Effector memory CD4-positive, alpha-beta T cell (primary cell): ENCODE results near the gene CACNA1G.

Experiments
- DNase-seq, 3 donors: peaks; one replicate each; pipeline ENCODE4 v3.0.0-alpha.2; 2020
- H3K27ac ChIP-seq: 2 replicates; pipeline ENCODE4 v1.7.0; 2013; ENCODE audit warnings: mild to moderate bottlenecking, low read length, moderate library complexity; ENCODE audit not compliant: insufficient read depth, poor library complexity, severe bottlenecking
- H3K27me3 ChIP-seq: replicated peaks from 2 replicates; pipeline ENCODE4 v1.7.0; 2013; ENCODE audit warnings: mild to moderate bottlenecking, low read length; ENCODE audit not compliant: insufficient read depth, control insufficient read depth, poor library complexity, severe bottlenecking
- H3K36me3 ChIP-seq: 2 replicates; pipeline ENCODE4 v1.7.0; 2013; ENCODE audit warnings: mild to moderate bottlenecking, low read length, moderate library complexity; ENCODE audit not compliant: control insufficient read depth, insufficient read depth
- H3K4me1 ChIP-seq: 2 replicates; pipeline ENCODE4 v1.7.0; 2013; ENCODE audit warnings: low read length, mild to moderate bottlenecking; ENCODE audit not compliant: control insufficient read depth, insufficient read depth, poor library complexity, severe bottlenecking
- H3K4me3 ChIP-seq: 2 replicates; pipeline ENCODE4 v1.7.0; 2013; ENCODE audit warnings: low read length, low read depth, mild to moderate bottlenecking; ENCODE audit not compliant: insufficient read depth, poor library complexity, severe bottlenecking
- H3K9me3 ChIP-seq: 2 replicates; pipeline ENCODE4 v1.7.0; 2013; ENCODE audit warnings: mild to moderate bottlenecking, low read length, moderate library complexity; ENCODE audit not compliant: control insufficient read depth

CACNA1G gene

DNA sequence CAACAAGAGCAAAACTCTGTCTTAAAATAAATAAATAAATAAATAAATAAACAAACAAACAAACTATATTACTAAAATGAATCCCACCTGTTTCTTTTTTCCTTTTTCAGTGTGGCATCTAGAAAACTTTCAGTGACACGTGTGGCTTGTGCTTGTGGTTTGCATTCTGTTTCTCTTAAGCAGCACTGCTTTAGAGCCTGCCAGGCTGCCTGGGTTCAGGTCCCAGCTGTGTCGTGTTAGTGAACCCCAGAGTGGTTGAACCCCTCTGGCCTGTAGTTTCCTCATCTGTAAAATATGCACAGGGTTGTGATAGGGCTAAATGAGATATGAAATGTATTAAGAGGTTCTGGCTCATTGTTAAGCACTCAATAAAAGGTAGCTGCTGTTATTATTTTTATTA, 40.0 kb upstream of the CACNA1G start:
- H3K27ac ChIP-seq = no peak overlapping the region

DNA sequence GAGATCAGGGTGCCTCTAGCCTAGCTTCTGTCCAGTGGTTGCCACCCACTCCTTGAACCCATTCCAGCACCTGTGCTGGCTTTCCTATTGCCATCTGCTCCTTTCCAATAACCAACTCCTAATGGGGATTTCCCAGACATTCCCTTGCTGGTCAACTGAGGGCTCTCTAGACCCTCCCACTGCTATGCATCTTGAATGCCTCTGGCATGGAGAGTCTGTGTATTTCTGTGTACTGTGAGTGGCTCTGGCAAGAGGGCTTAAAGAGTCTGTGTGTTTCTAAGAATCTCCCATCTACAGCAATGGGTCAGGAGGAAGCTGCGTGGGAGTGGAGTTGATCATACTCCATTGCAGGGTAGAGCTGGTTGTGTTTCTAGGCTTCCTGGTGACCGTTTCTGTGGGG, 39.0 kb upstream of the CACNA1G start:
- Histone ChIP-seq H3K36me3 (no peaks in the 10 kb centered on the region), H3K4me3 (no peak overlapping the region), H3K27me3 (no peaks in the 10 kb centered on the region), H3K4me1 (no peaks in the 10 kb centered on the region), H3K9me3 (no peaks in the 10 kb centered on the region), H3K27ac (no peak overlapping the region)
- no peak for DNase-seq

More for the DNA sequence above, 40.0 kb upstream of the CACNA1G start:
- DNase-seq = no peak
- H3K36me3 ChIP-seq = no peaks in the 10 kb centered on the region
- no peaks in the 10 kb centered on the region for H3K27me3 ChIP-seq
- H3K4me3 ChIP-seq = no peak overlapping the region
- no peaks in the 10 kb centered on the region for H3K9me3 ChIP-seq
- no peaks in the 10 kb centered on the region for H3K4me1 ChIP-seq

DNA sequence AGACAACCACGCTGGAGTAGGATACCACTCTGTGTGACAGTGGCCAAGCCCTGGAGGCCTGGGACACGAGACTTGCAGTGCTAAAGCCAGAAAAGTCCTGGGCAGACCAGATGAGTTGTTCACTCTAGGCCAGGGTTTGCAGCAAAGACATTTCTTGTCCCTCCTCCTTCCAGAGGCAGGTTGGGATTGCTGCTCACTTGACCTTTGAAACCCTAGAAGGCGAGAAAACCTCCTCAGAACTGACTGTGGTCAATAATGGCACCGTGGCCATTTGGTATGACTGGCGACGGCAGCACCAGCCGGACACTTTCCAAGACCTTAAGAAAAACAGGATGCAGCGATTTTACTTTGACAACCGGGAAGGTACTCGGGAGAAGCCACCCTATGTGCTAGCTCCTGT, 37.7 kb upstream of the CACNA1G start:
- Histone ChIP-seq H3K27me3 (no peaks in the 10 kb centered on the region), H3K36me3 (no peaks in the 10 kb centered on the region), H3K4me1 (no peaks in the 10 kb centered on the region), H3K4me3 (no peak overlapping the region), H3K27ac (no peak overlapping the region), H3K9me3 (no peaks in the 10 kb centered on the region)
- DNase-seq = no peak

DNA sequence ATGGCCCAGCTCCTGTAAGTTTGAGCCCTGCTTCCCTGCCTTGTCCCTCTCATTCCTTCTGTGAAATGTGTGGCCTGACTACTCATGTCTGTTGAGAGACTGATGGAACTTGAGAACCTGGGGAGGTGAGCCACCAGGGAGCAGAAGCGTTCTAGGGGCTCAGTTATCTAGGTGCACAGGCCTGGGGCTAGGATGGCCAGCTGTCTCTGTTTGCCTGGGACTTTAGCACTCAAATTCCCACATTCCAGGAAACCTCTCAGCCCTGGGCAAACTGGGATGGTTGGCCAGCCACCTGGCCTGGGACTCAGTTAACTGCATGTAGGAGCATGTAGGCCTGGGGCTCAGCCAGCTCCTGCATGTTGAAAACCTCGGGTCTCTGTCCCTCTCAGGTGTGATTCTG, 37.3 kb upstream of the CACNA1G start:
- Histone ChIP-seq H3K9me3 (no peaks in the 10 kb centered on the region), H3K4me1 (no peaks in the 10 kb centered on the region), H3K27me3 (no peaks in the 10 kb centered on the region), H3K36me3 (no peaks in the 10 kb centered on the region), H3K4me3 (no peak overlapping the region), H3K27ac (no peak overlapping the region)
- no peak for DNase-seq

DNA sequence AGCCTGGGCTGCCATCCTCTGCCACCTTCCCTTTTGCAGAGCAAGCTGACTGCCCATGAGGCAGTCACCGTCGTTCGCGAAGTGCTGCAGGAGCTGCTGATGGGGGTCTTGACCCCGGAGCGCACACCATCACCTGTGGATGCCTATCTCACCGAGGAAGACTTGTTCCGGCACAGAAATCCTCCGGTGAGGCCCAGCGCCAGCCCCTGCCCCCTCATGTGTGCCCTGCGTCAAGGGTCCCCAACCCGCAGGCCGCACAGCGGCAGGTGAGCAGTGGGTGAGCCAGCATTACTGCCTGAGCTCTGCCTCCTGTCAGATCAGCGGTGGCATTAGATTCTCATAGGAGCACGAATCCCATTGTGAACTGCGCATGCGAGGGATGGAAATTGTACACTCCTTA, 35.7 kb upstream of the CACNA1G start:
- Histone ChIP-seq H3K27me3 (peaks cover 3% of the 10 kb centered on the region), H3K36me3 (no peaks in the 10 kb centered on the region), H3K4me1 (no peaks in the 10 kb centered on the region), H3K9me3 (no peaks in the 10 kb centered on the region), H3K27ac (no peak overlapping the region), H3K4me3 (no peak overlapping the region)
- DNase-seq = no peak

DNA sequence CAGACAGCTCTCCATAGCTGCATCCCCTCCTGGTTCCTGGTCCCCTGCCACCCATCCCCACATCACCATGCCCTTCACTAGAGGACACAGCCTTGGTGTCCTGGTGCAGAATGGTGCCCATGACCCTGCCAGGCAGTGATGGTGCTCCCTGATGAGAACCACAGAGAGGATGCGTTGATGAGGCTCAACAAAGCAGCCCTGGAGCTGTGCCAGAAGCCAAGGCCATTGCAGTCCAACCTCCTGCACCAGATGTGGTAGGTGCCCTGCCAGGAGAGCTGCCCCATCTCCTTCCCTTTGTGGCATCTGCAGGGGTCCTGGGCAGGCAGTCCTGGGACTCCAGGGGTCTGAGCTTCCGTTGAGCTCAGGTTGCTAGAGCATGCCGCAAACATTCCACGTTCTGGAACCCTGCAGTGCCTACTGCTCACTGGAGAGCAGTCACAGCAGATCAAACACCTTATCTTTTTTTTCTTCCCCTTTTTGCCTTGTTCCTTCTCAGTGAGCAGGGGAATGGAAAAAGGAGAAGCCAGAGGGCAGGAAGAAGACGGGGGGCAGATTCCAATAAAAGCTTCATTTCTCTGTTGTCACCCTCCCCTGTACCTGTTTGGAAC, 33.3 kb upstream of the CACNA1G start:
- Histone ChIP-seq H3K9me3 (no peaks in the 10 kb centered on the region), H3K4me1 (peaks cover 3% of the 10 kb centered on the region), H3K27me3 (peaks cover 19% of the 10 kb centered on the region), H3K4me3 (no peak overlapping the region), H3K36me3 (no peaks in the 10 kb centered on the region), H3K27ac (no peak overlapping the region)
- no peak for DNase-seq

DNA sequence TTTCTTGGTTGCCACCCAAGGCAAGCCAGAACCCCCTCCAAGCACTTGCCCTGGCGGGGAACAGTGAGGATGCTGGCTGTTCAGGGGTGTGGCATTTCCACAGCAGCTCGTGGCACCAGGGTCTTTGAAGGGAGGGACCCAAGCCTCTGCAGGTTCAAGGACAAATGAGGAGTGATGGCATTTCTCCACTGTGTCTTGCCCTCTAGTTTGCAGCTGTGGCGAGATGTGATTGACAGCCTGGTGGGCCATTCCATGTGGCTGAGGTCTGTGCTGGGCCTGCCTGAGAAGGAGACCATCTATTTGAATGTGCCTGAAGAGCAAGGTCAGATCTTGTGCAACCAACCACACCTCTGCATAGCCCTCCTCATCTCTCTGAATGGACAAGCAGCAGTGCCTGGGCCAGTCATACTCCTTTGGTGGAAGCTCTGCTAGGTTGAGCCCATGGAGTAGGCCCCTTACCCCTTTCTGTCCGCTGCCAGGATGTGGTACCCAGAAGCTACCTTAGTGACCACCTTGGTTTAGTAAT, 32.5 kb upstream of the CACNA1G start:
- no peak overlapping the region for H3K27ac ChIP-seq
- peaks cover 27% of the 10 kb centered on the region for H3K27me3 ChIP-seq
- no peaks in the 10 kb centered on the region for H3K9me3 ChIP-seq
- H3K36me3 ChIP-seq = no peaks in the 10 kb centered on the region
- H3K4me3 ChIP-seq = no peak overlapping the region
- DNase-seq = no peak
- H3K4me1 ChIP-seq = peaks cover 8% of the 10 kb centered on the region

DNA sequence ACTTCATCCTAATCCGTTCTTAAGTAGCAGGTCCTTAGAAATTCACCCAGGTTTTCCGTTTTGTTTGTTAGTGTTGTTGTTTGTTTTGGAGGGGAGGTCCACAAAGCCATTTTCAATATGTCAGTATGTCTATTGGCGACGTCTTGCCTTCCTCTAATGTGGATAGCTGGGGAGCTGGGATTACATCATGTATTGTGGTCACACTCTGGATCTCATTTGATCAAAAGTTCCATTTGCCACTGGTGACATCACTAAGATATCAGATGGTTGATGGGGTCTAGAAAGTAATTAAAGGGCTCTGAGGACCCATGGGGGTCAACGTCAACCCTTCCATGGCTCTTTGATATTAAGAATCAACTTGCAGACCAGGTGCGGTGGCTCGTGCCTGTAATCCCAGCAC, 30.7 kb upstream of the CACNA1G start:
- Histone ChIP-seq H3K4me1 (peaks cover 13% of the 10 kb centered on the region), H3K9me3 (no peaks in the 10 kb centered on the region), H3K4me3 (no peak overlapping the region), H3K27me3 (peaks cover 29% of the 10 kb centered on the region), H3K36me3 (no peaks in the 10 kb centered on the region), H3K27ac (no peak overlapping the region)
- no peak for DNase-seq

DNA sequence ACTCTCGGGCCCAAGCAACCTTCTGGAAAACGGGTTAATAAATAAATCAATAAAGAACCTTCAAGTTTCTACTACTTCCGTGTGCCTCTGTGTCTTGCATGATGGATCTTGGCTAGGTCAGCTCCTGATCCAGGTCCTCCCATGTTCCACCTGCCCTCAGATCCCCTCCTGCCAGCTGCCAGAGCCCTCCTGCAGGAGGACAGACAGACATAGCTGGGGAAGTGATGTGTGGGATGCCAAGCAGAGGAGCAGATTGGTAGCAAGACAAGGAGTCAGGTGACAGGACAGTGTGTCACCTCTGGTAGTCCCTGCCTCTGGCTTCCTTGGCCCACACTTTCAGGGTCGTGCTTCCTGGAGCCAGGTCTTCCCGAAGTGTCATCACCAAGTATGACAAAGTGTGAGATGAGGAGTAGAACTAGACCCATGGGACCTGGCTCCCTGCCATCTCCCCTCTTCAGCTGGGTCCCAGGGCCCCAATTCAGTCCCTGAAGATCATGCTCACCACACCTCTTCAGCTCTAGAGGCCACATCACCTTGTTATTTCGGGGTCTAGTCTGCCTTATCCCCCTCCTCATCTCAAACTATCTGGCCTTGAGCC, 29.0 kb upstream of the CACNA1G start:
- peaks cover 29% of the 10 kb centered on the region for H3K27me3 ChIP-seq
- H3K27ac ChIP-seq = no peak overlapping the region

DNA sequence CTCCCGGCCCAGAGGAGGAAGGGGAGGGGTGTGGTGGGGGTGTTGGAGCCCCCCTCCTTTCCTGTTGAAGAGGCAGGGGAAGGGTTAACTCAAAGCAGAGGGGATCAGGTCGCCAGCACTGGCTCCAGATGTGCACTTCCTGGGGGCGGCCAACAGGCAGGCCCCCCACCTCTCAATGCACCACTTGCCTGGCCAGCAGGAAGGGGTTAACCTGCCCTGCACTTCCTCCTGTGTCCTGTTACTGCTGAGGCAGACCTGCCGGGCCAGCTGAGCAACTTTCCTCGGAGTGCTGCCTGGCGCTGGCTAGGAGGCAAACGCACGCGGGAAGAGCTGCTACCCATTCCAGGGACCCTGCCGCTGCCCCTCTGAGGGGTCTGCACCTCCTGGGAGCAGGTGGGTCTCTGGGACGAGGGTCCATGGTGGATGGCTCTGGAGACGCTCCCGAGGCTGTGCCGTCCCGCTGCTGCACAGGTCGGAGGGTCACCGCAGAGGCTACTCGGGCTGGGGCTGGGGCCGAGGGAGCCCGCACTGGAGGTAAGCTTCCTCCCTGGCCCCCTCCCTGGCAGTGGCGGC, 28.0 kb upstream of the CACNA1G start, which contains the start of gene EPN3:
Gene EPN3, plus strand, starts transcription at position 284 of the 573 bp plus-strand sequence. CDS start 3,822 bp downstream, outside the sequence.
- Histone ChIP-seq H3K27ac (no peak within 1 kb of the TSS), H3K36me3 (no peaks in the 10 kb centered on the region), H3K9me3 (no peaks in the 10 kb centered on the region), H3K4me3 (no peak within 1 kb of the TSS), H3K27me3 (peaks cover 29% of the 10 kb centered on the region), H3K4me1 (peaks cover 13% of the 10 kb centered on the region)
- DNase-seq = no peak

More for the DNA sequence above, 29.0 kb upstream of the CACNA1G start:
- Histone ChIP-seq H3K4me1 (peaks cover 13% of the 10 kb centered on the region), H3K4me3 (no peak overlapping the region), H3K9me3 (no peaks in the 10 kb centered on the region), H3K36me3 (no peaks in the 10 kb centered on the region)
- DNase-seq = no peak
